GM18505 (cell line): Measurements from ENCODE around the gene ULK2.

ENCODE experiments used
- ATAC-seq: cut with Tn5 transposase; IDR thresholded peaks from one replicate; pipeline ENCODE4 v1.9.1; 2021; ENCODE audit not compliant: unreplicated experiment
- POLR2A ChIP-seq: IDR thresholded peaks from 4 replicates; pipeline ENCODE4 v1.6.1; 2011; ENCODE audit warnings: borderline replicate concordance; ENCODE audit not compliant: insufficient read depth, insufficient read length; ENCODE audit errors: extremely low read depth

The ULK2 gene

GRCh38 chr17:19730843-19731242 is 136.9 kb downstream of the ULK2 start:
- TF ChIP-seq POLR2A = no peak
- no peak for ATAC-seq

DNA sequence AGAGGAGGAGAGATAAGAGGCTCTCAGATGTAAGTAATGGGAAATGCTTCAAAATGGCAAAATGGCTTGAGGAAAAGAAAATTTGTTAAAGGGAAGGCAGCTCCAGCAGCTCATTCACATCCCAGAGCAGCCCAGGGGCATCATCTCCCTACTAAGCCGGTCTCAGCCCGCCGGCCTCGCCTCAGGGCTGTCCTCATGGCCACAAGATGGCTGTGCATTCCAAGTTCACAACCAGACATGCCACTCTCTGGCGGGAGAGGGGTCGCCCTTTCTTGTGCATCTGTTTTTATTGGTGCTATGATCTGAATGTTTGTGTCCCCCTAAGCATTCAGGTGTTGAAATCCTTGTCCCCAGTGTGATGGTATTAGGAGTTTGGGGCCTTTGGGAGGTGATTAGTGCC is 137.8 kb downstream of the ULK2 start:
- no peak for ATAC-seq
- no peak for TF ChIP-seq POLR2A

- no peak for ATAC-seq
Observed at GRCh38 chr17:19728084-19728495, 139.6 kb downstream of the ULK2 start.

DNA sequence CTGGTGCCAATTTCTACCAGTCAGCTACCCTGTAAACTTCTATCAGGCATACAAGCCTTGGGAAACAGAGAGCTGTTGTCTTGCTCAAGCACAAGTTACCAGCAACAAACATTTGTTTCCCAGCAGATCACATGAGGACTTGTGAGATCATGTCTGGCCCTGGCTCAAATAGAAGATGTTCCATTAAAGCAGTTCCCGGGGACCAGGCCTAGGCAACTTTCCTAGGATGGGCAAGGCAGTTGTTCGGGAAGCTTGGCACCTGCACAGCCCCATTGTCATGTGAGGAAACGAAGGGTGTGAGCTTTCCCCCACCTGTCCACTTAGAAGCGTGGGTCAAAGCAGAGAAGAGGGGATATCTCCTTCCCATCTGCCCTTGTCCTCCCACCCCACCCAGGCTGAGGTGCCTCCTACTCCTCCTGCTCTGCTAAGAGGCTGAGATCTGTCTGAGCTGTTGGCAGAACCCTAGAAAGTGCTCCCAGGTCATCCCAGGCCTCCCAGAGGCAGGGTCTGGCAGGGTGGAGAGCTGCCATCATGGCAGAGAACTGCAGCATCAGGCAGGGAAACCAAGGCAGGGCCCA is 140.1 kb downstream of the ULK2 start:
- TF ChIP-seq POLR2A = no peak
- ATAC-seq = no peak

More at GRCh38 chr17:19728084-19728495, 139.6 kb downstream of the ULK2 start:
- TF ChIP-seq POLR2A = no peak

DNA sequence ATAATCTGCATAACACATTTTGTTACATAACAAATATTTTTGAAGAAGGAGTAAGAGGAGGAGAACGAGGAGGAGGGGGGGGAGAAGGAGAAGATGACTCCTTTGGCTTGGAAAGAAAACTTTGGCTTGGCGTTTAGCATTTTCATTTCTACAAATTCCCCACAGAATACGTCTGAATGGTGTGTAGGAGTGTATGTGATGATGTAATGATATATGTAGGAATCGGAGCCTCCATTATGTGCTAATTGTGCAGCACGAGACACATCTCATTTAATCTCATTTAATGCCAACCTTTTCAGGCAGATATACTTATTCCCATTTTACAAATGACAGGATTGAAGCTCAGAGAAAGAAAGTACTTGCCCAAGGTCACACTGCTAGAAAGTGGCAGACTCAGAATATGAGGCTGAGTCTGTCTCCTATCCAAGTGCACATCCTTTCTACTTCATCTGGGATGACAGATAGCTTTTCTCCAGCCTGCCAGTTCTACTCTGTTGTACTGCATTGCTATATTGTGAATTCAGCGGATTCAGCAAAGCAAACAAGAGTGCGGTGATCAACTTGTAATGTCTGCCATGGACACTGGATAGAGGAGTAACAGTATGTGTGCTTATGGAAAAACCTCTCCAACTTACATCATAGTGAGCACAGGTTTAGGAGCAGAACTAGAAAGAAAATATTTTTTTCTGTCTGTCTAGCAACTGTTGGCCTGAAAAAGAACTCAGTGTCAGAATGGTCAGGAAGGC is 140.9 kb downstream of the ULK2 start:
- no peak for ATAC-seq
- no peak for TF ChIP-seq POLR2A

GRCh38 chr17:19725486-19725885 is 142.2 kb downstream of the ULK2 start:
- no peak for TF ChIP-seq POLR2A
- no peak for ATAC-seq

DNA sequence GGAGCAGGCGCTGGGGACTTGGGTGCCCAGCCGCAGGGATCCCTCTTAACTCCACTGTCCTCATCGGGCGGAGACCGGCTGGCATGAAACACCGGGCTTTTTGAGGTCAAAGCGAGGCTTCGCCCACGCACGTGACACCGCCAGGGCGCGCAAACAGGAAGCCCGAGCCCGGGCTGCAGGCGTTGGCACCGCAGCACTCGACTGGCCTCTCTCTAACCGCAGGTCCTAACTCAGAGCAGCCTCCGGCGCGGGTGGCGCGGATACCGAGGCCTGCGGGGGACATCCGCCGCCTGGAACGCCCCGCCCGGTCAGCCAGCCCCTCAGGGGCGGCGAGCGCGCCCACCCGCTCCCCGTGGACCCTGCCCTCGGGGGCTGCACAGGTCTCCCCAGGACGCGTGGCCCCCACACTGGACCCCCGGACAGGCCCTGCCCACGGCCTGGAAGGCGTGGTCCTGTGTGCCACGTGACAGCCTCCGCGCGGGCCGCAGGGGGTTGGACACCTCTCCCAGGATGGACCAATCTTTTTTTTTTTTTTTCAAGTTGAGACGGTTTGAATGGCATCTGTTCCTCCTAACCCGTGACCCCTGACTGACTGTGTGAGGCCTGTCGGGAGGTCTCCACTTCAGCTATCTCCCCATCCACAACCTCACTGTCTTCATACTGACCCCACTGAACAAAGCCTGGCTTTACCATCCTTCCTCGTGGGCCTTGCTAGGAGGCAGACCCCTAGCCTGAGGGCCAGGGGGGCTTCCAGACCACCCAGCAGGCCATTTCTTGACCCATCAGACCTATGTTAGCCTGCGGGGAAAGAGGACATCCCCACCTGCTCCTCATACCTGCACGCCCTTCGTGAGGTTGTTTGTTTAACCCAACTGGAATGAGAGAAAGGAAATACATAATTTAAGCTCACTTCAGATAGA is 143.0 kb downstream of the ULK2 start:
- TF ChIP-seq POLR2A = no peak
- ATAC-seq = no peak

DNA sequence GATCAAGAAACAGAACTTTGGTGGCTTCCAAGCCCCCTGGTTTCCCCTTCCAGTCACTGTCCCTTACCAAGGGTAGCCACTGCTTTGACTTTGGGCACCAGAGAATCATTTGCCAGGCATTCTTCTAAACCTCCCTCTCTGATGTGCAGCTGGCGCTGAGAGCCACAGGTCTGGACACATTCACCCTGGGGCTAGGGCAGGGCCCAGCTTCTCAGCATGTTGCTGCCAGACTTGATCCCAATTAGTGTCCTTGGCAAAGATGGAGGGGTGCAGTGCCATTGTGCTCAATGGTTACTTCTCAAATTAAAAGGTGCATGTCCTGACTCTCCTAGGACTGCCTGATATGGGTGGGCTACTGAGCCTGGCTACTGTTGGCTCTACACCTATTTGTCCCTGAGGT is 143.8 kb downstream of the ULK2 start:
- no peak for ATAC-seq
- TF ChIP-seq POLR2A = no peak
